ENCODE results near the gene TMEM31. TPM values are rescaled to one million over a fixed set of nuclear protein-coding genes. Genes with fewer than 3 reads are reported as not detected.

Gene TMEM31
- polyA plus RNA-seq, 1 of the 3 experiments (the other 2 are of a cell fraction), result not detected

DNA sequence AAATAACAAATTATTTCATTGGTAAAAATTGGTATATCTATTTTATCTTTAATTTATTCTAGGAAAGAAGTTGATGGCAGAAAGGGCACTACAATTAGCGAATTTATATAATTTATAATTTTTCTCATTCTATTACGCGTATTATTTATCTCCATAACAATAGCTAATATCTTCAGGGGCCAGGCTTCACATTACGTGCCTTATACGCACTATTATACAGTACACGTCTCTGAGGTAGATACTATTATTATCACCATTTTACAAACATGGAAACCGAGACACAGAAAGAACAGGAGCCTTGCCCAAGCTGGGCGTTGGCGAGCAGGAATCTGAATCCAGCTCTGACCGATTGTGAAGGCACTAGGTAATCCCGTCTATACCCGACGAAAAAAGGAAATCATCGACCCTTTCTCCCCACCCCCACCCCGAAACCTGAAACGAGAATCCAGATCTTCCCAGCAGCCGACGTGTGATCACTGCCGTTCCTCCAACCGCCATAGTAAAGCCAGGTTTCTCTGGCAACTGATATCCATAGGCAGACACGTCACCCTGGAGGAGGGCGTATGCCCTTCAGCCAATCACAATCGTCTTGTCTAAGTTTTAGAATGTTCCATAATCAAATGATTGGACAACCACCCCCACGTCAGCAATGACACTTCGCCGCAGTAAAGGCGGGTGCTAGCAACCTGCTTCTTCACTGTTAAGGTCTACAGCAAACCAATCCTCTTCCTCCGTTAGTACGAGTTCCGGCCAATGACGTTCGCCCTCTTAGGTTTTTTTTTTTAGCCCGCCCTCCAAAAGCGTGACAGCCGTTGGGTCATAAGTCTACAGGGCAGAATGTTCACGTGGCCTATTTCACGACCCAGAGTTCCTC lies 24.3 kb upstream of the TMEM31 start, which contains the start of gene MORF4L2:
TSS of gene MORF4L2 (minus strand) at position 501 of the 874 bp plus-strand sequence. CDS start 9,672 bp downstream, outside the sequence.
- 0 out of 4 replicates have a peak, but pooled peaks of 1 of the 2 experiments have one; percentile 28 for TF ChIP-seq EP300 (IDR thresholded peaks at IDR 0.05; ENCODE audit: borderline replicate concordance in 1 of 2, low read depth in 1 of 2, low read length in 1 of 2)
- TF ChIP-seq JUND (IDR thresholded peaks at IDR 0.05), result no peak
- TF ChIP-seq SMC3 (IDR thresholded peaks at IDR 0.05; ENCODE audit: low read depth, low read length), result no peak
- peak; percentile 86 for TF ChIP-seq YY1 (IDR thresholded peaks at IDR 0.05; ENCODE audit: low read depth)
- TF ChIP-seq, protein P1, sequence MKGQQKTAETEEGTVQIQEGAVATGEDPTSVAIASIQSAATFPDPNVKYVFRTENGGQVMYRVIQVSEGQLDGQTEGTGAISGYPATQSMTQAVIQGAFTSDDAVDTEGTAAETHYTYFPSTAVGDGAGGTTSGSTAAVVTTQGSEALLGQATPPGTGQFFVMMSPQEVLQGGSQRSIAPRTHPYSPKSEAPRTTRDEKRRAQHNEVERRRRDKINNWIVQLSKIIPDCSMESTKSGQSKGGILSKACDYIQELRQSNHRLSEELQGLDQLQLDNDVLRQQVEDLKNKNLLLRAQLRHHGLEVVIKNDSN (IDR thresholded peaks at IDR 0.05; ENCODE audit: borderline replicate concordance, low read depth), result peak; percentile 76
- TF ChIP-seq RFX5 (IDR thresholded peaks at IDR 0.05; ENCODE audit: low read length), result peak; percentile 89
- TF ChIP-seq, protein P2, sequence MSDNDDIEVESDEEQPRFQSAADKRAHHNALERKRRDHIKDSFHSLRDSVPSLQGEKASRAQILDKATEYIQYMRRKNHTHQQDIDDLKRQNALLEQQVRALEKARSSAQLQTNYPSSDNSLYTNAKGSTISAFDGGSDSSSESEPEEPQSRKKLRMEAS (IDR thresholded peaks at IDR 0.05; ENCODE audit: low read depth), result no peak
- TF ChIP-seq, protein P3, sequence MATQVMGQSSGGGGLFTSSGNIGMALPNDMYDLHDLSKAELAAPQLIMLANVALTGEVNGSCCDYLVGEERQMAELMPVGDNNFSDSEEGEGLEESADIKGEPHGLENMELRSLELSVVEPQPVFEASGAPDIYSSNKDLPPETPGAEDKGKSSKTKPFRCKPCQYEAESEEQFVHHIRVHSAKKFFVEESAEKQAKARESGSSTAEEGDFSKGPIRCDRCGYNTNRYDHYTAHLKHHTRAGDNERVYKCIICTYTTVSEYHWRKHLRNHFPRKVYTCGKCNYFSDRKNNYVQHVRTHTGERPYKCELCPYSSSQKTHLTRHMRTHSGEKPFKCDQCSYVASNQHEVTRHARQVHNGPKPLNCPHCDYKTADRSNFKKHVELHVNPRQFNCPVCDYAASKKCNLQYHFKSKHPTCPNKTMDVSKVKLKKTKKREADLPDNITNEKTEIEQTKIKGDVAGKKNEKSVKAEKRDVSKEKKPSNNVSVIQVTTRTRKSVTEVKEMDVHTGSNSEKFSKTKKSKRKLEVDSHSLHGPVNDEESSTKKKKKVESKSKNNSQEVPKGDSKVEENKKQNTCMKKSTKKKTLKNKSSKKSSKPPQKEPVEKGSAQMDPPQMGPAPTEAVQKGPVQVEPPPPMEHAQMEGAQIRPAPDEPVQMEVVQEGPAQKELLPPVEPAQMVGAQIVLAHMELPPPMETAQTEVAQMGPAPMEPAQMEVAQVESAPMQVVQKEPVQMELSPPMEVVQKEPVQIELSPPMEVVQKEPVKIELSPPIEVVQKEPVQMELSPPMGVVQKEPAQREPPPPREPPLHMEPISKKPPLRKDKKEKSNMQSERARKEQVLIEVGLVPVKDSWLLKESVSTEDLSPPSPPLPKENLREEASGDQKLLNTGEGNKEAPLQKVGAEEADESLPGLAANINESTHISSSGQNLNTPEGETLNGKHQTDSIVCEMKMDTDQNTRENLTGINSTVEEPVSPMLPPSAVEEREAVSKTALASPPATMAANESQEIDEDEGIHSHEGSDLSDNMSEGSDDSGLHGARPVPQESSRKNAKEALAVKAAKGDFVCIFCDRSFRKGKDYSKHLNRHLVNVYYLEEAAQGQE (IDR thresholded peaks at IDR 0.05; ENCODE audit: low read depth, low read length), result 0 out of 2 replicates have a peak, but pooled peaks have one; percentile 13
- TF ChIP-seq, protein P4, sequence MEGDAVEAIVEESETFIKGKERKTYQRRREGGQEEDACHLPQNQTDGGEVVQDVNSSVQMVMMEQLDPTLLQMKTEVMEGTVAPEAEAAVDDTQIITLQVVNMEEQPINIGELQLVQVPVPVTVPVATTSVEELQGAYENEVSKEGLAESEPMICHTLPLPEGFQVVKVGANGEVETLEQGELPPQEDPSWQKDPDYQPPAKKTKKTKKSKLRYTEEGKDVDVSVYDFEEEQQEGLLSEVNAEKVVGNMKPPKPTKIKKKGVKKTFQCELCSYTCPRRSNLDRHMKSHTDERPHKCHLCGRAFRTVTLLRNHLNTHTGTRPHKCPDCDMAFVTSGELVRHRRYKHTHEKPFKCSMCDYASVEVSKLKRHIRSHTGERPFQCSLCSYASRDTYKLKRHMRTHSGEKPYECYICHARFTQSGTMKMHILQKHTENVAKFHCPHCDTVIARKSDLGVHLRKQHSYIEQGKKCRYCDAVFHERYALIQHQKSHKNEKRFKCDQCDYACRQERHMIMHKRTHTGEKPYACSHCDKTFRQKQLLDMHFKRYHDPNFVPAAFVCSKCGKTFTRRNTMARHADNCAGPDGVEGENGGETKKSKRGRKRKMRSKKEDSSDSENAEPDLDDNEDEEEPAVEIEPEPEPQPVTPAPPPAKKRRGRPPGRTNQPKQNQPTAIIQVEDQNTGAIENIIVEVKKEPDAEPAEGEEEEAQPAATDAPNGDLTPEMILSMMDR (IDR thresholded peaks at IDR 0.05), result no peak
- TF ChIP-seq FOSL2 (IDR thresholded peaks at IDR 0.05; ENCODE audit: borderline replicate concordance, low read depth), result no peak
- TF ChIP-seq, protein P5, sequence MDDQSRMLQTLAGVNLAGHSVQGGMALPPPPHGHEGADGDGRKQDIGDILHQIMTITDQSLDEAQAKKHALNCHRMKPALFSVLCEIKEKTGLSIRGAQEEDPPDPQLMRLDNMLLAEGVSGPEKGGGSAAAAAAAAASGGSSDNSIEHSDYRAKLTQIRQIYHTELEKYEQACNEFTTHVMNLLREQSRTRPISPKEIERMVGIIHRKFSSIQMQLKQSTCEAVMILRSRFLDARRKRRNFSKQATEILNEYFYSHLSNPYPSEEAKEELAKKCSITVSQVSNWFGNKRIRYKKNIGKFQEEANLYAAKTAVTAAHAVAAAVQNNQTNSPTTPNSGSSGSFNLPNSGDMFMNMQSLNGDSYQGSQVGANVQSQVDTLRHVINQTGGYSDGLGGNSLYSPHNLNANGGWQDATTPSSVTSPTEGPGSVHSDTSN (IDR thresholded peaks at IDR 0.05), result no peak
- TF ChIP-seq FOXM1 (IDR thresholded peaks at IDR 0.05; ENCODE audit: low read depth), result no peak
- TF ChIP-seq POLR2AphosphoS5 (IDR thresholded peaks at IDR 0.05; ENCODE audit: low read depth, low read length), result peak; percentile 97
- TF ChIP-seq MXI1 (IDR thresholded peaks at IDR 0.05; ENCODE audit: low read depth, low read length), result peak; percentile 35
- TF ChIP-seq RXRA (IDR thresholded peaks at IDR 0.05; ENCODE audit: borderline replicate concordance, low read depth), result no peak
- TF ChIP-seq TAF1 (IDR thresholded peaks at IDR 0.05; ENCODE audit: borderline replicate concordance, low read depth, low read length), result peak; percentile 85
- TF ChIP-seq, protein P6, sequence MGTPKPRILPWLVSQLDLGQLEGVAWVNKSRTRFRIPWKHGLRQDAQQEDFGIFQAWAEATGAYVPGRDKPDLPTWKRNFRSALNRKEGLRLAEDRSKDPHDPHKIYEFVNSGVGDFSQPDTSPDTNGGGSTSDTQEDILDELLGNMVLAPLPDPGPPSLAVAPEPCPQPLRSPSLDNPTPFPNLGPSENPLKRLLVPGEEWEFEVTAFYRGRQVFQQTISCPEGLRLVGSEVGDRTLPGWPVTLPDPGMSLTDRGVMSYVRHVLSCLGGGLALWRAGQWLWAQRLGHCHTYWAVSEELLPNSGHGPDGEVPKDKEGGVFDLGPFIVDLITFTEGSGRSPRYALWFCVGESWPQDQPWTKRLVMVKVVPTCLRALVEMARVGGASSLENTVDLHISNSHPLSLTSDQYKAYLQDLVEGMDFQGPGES (IDR thresholded peaks at IDR 0.05; ENCODE audit: low read depth, low read length), result peak; percentile 71
- no peak for TF ChIP-seq CHD2 (IDR thresholded peaks at IDR 0.05; ENCODE audit: low read length, partially characterized antibody)
- TF ChIP-seq MEF2A (IDR thresholded peaks at IDR 0.05; ENCODE audit: borderline replicate concordance, low read depth), result no peak
- TF ChIP-seq RCOR1 (IDR thresholded peaks at IDR 0.05; ENCODE audit: low read length), result no peak
- 0 out of 2 replicates have a peak, but pooled peaks have one; percentile 45 for TF ChIP-seq SIN3A (IDR thresholded peaks at IDR 0.05; ENCODE audit: borderline replicate concordance, low read depth, low read length)

More for the DNA sequence above, 24.3 kb upstream of the TMEM31 start, which contains the start of gene MORF4L2:
- H3K36me3 ChIP-seq (replicated peaks in 1 of 2; ENCODE audit: control insufficient read depth in 1 of 2, insufficient read depth in 2 of 2, low read length in 1 of 2), result peaks cover 33 to 36% of the 10 kb centered on the region in 2 experiments
- peak within 1 kb of the TSS; percentile 70 for H3K4me2 ChIP-seq
- peak within 1 kb of the TSS; percentile 62; the same call in 1 of the 2 replicates for H2AFZ ChIP-seq (ENCODE audit: low read depth)
- peaks cover 32% of the 10 kb centered on the region for H3F3A ChIP-seq (replicated peaks; ENCODE audit: insufficient read depth)
- no peaks in the 10 kb centered on the region for H3K9me3 ChIP-seq
- no peaks in the 10 kb centered on the region for H3K9me2 ChIP-seq
- no peaks in the 10 kb centered on the region for H3K27me3 ChIP-seq (ENCODE audit: insufficient read depth)
- H3K4me1 ChIP-seq (ENCODE audit: control insufficient read depth in 1 of 2, insufficient read depth in 2 of 2, low read depth in 1 of 2, low read length in 1 of 2), result peaks cover 4 to 5% of the 10 kb centered on the region in 2 experiments; a peak in 3 of 4 replicates
- peak within 1 kb of the TSS; percentile 92 to 94 for H3K27ac ChIP-seq (ENCODE audit: low read depth in 2 of 2, low read length in 1 of 2)
- ChIA-PET CTCF (interaction anchor here (0.7 to 2.5 kb wide), 2 partner anchors 56 to 199 kb away, joined by 3 to 12 read pairs; no protein-coding TSS in a partner anchor), POLR2A (interaction anchor here (0.7 to 1.0 kb wide), 5 partner anchors 56 to 1956 kb away, joined by 3 to 7 read pairs (median 4); no protein-coding TSS in a partner anchor)
- H4K20me1 ChIP-seq (ENCODE audit: insufficient read depth), result peaks cover 23% of the 10 kb centered on the region
- DNase-seq, result peak; percentile 62
- H3K9ac ChIP-seq, result peak within 1 kb of the TSS; percentile 99
- WGBS (ENCODE audit: low lambda C conversion rate), result 7% methylated on average over 37 of the region's 37 CpGs
- H3K4me3 ChIP-seq (ENCODE audit: low read depth in 2 of 2, low read length in 1 of 2), result peak within 1 kb of the TSS; percentile 73 to 87
- peaks cover 47% of the 10 kb centered on the region for H3K79me2 ChIP-seq (ENCODE audit: insufficient read depth)
